Stimulated activated CD8-positive, alpha-beta memory T cell treated with anti-CD3 and anti-CD28 coated beads, Interleukin-12 subunit alpha, Interleukin-12 subunit beta, amount 100 ng/mL, for 24 hours (primary cell): ENCODE data around the gene RBPMS2.
"Not testable (repeated sequence)": the region's sequence is repeated elsewhere in the genome, so short reads cannot be mapped to it uniquely, and the experiment has no call there.

Source experiments
- DNase-seq: peaks from one replicate; pipeline ENCODE4 v3.0.0-alpha.2; 2020; ENCODE audit errors: extremely low read depth

The RBPMS2 gene

GRCh38 chr15:64775551-64776401 is at the start of gene RBPMS2:
RBPMS2 (minus strand) TSS chr15:64775589; CDS start chr15:64775319, 270 bp downstream.
- no peak for DNase-seq

- DNase-seq = no peak
Observed at GRCh38 chr15:64824929-64825430, 49.6 kb upstream of the RBPMS2 start.

DNA sequence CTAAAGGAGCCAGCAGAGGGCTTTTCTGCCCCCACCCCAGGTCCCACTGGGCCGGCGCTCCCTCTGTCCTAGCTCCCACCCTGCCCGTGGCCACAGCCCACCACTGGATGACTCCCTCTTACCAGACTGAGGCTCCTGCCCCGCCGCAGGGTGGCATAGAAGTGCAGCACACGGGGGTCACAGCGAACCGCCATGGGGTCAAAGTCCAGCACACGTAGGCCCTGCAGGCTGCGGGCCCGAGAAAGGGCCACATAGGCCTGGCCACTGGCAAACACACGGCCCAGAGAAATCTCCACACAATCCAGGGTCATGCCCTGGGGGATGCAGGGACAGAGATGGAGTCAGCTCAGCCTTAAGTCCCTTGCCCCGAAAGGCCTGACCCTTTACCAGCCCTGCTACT is 41.1 kb upstream of the RBPMS2 start:
- DNase-seq = no peak

DNA sequence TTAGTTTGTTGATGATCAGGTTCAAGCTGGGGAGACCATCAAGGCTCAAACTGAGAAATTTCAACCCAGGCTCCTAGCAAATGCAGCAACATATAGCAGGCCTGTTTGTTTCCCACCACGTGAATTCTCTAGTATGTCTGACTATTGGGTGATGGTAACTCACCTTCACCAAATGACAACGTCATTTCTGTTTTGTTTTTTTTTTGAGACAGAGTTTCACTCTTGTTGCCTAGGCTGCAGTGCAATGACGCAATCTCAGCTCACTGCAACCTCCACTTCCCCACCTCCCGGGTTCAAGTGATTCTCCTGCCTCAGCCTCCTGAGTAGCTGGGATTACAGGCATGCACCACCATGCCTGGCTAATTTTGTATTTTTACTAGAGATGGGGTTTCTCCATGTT is 39.6 kb upstream of the RBPMS2 start:
- DNase-seq = not testable (repeated sequence)

GRCh38 chr15:64814283-64814682 is 38.9 kb upstream of the RBPMS2 start:
- DNase-seq = not testable (repeated sequence)

DNA sequence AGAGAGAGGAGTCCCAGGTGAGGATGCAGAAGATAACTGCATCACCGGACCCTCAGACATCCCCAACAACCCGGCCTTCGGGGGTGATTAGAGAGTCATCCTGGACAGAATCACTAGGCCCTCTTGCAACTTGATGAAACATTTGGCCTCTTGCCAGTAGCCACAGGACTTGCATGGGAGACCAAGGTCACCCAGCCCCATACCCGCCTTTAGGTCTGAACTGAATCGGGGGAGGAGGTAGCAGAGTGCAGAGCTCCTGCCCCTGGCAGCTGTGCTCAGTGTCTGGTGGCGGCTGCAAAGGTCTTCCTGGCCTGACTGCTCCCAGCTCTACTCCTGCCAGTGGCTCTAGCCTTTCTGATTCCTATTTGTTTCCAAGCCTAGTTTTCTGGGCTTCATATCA is 37.7 kb upstream of the RBPMS2 start:
- no peak for DNase-seq

- DNase-seq = no peak
Observed at GRCh38 chr15:64810497-64811326, 35.3 kb upstream of the RBPMS2 start.

DNA sequence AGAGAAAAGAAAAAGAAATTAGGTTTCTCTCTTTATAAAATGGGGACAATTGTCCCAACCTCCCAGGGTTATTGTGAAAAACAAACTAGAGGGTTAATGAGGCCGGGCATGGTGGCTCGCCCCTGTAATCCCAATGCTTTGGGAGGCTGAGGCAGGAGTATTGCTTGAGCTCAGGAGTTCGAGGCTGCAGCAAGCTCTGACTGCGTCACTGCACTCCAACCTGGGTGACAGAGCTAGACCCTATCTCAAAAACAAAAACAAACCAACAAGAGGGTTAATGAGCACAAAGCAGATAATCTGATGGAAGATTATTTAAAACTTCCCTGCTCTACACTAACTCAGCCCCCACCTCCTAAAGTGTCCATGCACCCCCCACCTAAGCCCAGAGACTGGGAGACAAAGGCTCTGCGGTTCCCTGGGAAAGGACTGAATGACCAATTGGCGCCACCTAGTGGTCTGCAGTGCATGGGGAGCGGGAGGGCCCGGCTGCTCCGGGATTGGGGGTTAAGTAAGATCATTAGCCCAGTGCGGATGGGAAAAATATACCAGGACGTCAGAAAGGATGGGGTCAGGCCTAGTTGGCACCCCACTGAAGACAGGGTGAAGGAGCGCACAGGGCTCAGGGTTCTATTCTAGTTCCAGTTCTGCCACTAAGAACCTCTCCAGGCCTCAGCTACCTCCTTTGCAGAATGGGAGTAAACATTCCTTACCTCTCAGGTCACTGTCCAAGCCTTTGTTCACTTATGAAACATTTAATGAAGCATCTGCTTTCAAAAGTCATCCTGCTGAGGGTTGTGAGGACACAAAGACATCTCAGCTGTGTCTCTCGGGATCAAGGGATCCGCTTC is 34.5 kb upstream of the RBPMS2 start:
- DNase-seq = no peak

DNA sequence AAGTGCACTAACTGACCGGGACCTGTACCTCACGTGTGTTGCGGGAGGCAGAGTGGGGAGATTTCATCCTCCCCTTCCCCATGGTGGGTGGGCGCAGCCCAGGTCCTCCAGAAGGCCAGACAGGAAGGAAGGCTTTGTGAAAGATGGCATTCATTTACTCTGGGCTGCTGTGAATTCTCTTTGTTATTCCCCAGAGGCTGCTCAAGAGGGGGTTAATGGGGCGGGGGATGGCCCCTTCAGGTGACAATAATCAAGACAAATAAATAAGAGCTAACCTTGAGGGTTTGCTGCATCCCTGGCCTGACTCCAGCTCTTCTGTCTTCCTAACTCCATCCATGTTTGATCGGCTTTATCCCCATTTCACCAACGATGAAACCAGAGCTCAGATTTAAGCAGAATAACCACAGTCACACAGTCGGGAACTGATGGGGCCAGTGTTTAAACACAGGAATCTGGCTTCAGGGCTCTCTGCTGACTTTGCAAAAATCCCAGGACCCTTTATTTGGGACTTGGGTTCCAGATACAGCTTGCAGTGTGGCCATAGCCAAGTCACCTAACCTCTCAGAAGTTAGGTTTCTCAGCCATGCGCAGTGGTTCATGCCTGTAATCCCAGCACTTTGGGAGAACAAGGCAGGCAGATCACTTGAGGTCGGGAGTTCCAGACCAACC is 33.5 kb upstream of the RBPMS2 start:
- no peak for DNase-seq

DNA sequence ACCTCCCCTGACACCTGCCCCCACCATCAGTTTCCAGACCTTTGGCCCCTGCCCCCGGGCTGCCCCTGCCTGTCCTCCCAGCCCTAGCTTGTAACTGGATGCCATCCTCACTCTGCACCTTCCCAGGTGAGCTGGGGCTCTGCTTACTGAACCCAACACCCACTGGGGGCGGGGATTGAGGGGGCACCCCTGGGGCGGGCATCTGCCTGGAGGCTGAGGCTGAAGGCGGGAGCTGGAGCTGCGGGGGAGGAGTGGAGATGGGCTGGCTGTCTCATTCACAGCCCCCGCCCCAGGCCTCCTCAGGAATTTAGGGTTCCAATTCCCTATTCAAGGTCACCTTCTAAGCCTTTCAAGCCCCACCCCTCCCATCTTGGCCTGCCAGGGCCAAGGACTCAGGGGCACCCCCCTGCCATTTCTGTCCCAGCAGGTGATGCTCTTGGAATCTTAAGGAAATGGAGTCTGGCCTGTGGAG is 32.4 kb upstream of the RBPMS2 start:
- DNase-seq = no peak

DNA sequence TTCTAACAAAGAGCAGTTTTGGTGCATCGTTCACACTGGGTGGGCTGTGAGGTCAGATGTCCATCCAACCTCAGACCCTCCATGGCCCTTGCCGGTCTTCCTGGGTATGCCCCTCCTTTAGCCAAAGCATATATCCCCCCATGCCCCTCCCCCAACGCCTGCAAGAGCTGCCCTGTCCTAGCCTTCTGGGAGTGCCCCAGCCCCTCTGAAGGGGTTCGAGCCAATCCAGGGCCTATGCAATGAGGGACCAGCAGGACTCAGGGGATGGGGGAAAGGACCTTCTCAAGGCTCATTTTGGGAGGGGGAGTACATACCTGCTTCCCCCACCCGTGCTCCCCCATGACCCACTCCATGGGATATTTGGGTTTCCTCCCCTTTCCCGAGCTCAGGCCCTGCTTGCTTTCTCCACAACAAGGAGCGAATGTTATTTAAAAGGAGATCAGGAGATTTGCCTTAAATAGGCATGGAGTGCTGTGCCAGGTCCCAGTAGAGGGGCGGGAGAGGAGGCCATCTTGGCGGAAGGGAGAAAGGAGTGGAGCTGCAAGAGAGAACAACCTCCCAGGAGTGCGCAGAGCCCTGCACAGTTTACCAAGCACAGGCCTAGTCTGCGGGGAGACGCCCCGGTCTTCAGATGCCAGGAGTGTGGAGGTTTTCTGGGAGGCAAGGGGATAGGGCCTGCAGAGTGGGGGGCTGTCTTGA is 31.8 kb upstream of the RBPMS2 start:
- no peak for DNase-seq

DNA sequence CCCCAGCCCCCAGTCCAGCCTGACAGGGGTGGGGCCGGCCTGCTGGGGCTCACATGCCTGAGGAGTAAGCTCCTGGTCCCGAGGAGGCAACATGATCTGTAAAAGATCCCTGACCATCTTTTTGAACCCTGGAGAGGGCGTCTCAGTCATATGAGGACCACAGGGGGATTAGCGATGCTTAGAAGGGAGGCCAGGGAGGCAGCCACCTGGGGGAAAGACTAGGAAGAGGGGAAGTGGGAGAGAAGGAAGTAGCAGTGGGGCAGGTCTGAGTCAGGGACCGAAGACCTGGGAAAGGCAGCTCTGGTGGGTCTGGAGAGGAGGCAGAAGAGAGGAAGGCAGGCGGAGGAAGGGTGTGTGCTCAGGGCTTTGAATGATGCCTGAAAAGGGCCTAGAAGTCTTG is 31.1 kb upstream of the RBPMS2 start:
- no peak for DNase-seq

- no peak for DNase-seq
Observed at GRCh38 chr15:64804619-64805018, 29.2 kb upstream of the RBPMS2 start.

- no peak for DNase-seq
Observed at GRCh38 chr15:64803526-64803925, 28.1 kb upstream of the RBPMS2 start.

- no peak for DNase-seq
Observed at GRCh38 chr15:64800476-64800875, 25.1 kb upstream of the RBPMS2 start.

DNA sequence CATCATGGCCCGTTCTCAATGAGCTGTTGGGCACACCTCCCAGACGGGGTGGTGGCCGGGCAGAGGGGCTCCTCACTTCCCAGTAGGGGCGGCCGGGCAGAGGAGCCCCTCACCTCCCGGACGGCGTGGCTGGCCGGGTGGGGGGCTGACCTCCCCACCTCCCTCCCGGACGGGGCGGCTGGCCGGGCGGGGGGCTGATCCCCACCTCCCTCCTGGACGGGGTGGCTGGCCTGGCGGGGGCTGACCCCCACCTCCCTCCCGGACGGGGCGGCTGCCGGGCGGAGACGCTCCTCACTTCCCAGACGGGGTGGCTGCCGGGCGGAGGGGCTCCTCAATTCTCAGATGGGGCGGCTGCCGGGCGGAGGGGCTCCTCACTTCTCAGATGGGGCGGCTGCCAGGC is 23.5 kb upstream of the RBPMS2 start:
- DNase-seq = not testable (repeated sequence)

- DNase-seq = not testable (repeated sequence)
Observed at GRCh38 chr15:64795921-64796320, 20.5 kb upstream of the RBPMS2 start.

- not testable (repeated sequence) for DNase-seq
Observed at GRCh38 chr15:64795299-64795698, 19.9 kb upstream of the RBPMS2 start.

- no peak for DNase-seq
Observed at GRCh38 chr15:64792282-64792681, 16.9 kb upstream of the RBPMS2 start.

GRCh38 chr15:64791401-64791800 is 16.0 kb upstream of the RBPMS2 start:
- no peak for DNase-seq
